ENCODE measurements around the gene DTX3L.
"Not testable (repeated sequence)": the region's sequence is repeated elsewhere in the genome, so short reads cannot be mapped to it uniquely, and the experiment has no call there.

The DTX3L gene

DNA sequence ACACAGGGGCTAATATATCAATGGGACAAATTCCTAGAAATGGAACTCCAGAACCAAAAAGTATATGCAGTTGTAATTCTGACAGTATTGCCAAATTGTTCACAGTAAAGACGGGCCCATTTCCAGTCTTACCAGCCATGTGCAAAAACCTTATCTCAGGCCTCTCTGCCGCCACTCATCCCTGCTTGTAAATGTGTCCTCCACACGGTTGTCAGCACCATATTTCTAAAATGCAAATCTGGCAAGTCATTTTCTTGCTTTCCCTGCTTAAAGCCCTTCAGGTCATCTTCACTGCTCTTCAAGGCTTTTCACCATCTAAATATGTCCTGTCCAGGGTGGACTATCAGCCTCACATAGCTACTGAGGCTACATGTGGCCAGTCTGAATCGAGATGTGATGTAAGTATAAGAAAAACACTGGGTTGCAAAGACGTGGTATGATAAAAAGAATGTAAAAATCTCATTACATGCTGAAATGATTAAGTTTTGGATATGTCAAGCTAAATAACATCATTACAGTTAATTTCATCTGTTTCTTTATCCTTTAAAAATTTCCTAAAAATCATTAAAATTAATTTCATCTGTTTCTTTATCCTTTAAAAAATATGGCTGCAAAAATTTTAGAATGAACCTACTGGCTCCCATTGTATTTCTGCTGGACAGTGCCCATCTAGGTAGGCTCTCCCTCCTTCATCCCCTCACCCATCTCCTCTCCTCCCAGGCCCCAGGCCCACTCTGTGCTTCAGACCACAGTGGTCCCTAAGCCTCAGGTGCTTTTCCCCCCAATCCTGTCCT, 1.0 kb upstream of the DTX3L start:
- no peak for DNase-seq (ENCODE audit: low spot score)

DNA sequence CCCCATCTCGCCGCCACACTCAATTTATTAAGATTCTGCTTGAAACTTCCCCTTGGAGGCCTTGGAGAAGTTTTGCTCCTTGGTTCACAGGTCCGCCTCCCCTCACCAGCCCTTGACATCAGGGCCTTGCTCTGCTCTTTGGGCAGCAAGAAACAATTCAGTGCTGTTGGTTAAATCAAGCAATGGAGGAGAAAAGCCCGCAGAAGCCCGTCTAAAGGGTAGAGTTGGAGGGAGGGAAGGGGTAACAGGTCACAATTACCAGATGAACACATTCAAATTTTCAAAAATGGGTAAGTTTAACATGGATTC, 467 bp upstream of the DTX3L start:
- no peak for DNase-seq (ENCODE audit: low spot score)

DNA sequence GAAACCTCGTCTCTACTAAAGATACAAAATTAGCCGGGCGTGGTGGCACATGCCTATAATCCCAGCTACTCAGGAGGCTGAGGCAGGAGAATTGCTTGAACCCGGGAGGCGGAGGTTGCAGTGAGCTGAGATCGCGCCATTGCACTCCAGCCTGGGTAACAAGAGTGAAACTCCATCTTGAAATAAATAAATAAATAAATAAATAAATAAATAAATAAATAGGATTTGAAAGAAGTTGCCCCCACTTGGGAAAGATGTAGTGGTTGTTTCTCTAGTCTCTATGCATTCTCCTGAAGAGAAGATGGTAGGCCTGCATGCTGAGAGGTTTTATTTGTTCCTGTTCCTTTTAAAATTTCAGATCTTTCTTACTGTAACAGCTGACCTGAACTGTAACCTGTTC, 4.0 kb downstream of the DTX3L start:
- DNase-seq (ENCODE audit: low spot score), result not testable (repeated sequence)

DNA sequence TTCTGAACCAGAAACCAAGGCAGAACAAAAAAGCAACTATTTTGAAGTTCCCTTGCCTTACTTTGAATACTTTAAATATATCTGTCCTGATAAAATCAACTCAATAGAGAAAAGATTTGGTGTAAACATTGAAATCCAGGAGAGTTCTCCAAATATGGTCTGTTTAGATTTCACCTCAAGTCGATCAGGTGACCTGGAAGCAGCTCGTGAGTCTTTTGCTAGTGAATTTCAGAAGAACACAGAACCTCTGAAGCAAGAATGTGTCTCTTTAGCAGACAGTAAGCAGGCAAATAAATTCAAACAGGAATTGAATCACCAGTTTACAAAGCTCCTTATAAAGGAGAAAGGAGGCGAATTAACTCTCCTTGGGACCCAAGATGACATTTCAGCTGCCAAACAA, 4.6 kb downstream of the DTX3L start:
- no peak for DNase-seq (ENCODE audit: low spot score)

DNA sequence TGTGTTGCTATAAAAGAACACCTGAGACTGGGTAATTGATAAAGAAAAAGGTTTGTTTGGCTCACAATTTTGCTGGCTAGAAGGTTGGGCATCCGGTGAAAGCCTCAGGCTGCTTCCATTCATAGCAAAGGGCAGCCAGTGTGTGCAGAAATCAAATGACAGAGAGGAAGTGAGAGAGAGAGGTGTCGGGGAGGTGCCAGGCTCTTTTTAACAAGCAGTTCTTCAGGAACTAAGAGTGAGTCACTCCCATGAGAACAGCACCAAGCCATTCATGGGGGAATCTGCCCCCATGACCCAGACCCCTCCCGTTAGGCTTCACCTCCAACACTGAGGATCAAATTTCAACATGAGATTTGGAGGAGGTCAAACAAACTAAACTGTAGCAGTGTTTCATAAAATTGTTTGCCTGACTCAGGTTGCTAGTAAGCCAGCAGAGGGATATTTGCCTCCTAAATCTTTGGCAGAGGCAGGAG, 8.8 kb downstream of the DTX3L start:
- DNase-seq (ENCODE audit: low spot score), result no peak

DNA sequence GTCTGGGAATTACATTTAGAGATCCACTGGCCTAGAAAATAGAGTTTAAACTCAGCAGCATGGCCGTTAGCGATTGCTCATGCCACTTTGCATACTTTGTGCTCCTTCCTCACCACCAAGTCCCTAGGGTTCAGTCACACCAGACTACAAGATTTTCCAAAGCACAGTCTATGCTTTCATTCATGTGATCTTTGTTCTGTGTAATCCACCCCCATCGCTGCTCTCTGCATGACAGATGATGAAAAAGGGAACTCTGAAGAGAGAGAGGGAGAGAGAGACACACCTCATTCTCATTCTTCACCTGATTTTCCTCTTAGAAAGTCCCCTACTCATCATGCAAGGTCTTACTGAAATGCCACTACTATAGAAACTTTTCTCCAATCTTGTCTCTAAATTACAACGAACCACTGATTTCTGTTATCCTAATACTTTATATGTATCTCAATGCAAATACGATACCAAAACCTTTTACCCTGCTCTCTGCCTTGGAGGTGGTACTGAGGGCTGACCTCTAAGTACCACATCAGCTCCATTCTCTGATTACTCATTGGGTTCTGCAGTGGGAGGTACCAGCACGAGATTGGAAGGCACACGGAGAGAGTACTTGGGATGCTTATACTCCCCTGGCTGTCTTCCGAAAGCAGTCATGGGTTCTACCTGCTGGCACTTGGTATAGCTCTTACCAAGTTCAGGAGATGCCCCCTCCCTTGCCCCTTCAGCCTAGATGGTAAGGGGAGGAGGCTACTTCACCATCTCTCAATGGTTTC, 12.2 kb downstream of the DTX3L start:
- DNase-seq (ENCODE audit: low spot score), result peak; percentile 48

DNA sequence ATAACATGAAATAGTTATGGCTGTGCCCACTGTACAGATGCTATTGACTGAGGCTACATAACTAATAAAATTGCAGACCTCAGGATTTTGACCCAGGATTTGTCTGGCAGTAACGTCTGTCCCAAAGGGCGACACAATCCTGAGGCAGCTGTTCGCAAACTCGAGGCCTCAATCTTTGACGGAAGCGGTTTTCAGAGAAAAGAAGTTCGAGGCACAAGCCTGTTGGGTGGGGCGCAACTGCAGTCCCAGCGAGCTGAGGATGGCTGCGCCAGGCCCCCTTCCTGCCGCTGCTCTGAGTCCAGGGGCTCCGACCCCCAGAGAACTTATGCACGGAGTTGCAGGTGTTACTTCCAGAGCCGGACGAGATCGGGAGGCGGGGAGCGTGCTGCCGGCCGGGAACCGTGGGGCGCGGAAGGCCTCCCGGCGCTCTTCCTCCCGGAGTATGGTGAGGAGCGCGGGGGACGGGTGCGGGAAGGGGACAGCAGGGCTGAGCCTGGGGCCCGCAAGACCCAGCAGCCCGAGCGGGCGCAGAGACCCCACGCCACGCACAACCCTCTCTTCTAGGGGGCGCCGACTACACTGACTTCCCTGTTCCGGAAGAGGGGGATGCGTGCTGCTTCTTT, 13.4 kb downstream of the DTX3L start, which contains the start of gene PARP15:
PARP15 (plus strand) TSS at position 242 of the 623 bp plus-strand sequence; CDS start at position 260, 18 bp downstream.
- DNase-seq (ENCODE audit: low spot score), result no peak

DNA sequence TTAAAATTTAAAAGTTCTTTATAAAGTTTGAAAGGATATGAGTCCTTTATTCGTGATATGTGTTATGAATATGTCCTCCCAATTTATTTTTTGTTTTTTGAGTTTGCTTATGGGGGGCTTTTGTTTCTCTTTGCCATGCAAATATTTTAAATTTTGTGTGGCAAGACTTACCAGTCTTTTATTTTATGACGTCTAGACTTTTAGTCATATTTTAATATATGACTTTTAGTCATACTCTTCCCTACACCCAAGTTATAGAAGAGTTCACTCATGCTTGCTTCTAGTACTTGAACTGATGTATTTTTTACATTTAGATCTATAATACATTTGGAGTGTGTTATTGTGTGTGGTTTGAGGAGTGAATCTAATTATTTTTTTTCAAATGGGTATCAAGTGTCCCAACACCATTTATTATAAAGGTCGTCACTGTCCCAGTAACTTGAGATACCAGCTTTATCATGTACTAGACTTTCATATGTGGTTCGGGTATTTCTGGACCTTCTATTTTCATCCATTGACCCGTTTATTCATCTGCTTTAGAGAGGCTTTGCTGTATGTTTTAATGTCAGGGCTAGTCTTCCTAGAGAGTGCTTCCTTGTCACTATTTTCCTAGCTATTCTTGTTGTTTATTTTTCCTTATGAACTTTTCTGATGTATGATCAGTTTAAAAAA, 14.1 kb downstream of the DTX3L start:
- DNase-seq (ENCODE audit: low spot score), result no peak

DNA sequence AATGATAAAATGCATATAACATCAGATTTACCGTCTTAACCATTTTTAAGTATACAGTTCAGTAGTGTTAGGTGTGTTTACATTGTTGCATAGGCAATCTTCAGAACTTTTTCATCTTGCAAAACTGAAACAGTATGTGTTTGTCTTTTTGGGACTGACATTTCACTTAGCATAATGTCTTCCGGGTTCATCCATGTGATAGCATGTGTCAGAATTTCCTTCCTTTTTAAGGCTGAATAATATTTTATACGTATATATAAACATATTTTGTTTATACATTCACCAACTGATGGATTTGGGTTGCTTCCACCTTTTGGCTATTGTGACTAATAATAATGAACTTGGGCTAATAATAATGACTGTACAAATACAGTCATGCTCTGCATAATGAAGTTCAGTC, 16.3 kb downstream of the DTX3L start:
- DNase-seq (ENCODE audit: low spot score), result no peak

DNA sequence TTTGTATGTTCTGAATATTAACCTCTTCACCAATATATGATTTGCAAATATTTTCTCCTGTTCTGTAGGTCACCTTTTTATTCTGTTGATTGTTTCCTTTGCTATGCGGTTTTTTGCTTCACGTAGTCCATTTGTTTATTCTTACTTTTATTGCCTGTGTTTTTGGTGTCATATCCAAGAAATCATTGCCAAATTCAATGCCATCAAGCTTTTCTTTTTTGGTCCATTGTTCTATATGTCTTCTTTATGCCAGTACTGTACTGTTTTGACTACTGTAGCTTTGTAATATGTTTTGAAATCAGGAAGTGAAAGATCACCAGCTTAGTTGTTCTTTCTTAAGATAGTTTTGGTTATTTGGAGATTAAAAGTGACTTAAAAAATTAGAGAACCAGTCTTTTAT, 17.5 kb downstream of the DTX3L start:
- no peak for DNase-seq (ENCODE audit: low spot score)

DNA sequence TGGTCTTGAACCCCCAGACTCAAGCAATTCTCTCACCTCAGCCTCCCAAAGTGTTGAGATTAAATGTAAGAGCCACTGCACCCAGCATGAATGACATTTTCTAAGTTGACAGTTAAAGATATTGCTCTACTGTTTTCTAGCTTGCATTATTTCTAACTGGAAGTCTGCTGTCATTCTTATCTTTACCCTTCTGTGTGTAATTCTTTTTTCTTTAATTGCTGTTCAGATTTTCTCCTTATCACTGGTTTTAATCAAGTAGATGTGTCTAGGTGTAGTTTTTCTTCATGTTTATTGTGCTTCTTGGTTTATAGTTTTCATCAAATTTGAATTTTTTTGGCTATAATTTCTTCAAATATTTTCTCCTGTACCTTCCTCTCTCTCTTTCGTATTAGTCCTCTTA, 18.3 kb downstream of the DTX3L start:
- no peak for DNase-seq (ENCODE audit: low spot score)

DNA sequence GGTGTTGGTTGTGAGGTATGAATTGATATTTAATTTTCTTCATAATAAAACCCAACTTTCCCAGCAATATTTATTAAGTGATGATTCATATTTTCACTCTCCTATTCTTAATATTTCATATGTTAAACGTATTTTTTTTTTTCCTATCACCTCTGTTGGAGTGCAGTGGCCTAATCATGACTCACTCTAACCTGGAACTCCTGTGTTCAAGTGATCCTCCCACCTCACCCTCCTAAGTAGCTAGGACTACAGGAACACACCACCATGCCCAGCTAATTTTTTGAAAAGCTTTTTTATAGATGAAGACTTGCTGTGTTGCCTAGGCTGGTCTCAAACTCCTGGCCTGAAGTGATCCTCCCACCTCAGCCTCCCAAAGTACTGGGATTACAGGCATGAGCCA, 22.0 kb downstream of the DTX3L start:
- no peak for DNase-seq (ENCODE audit: low spot score)

DNA sequence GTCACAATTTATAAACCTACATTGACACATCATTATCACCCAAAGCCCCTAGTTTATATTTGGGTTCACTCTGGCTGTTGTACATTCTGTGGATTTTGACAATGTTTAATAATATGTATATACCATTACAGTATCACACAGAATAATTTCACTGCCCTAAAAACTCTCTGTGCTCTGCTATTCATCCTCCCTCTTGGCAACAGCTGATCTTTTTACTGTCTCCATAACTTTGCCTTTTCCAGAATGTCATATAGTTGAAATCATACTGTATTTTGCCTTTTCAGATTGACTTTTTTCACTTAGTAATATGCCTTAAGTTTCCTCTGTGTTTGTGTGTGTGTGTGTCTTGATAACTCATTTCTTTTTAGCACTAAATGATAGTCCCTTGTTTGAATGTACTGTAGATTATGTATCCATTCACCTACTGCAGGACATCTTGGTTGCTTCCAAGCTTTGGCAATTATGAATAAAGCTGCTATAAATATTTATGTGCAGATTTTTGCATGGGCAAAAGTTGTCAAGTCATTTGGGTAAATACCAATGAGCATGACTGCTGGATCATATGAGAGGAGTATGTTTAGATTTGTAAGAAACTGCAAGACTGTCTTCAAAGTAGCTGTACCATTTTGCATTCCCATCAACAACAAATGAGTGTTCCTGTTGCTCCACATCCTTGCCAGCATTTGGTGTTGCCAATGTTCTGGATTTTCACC, 22.8 kb downstream of the DTX3L start:
- no peak for DNase-seq (ENCODE audit: low spot score)

DNA sequence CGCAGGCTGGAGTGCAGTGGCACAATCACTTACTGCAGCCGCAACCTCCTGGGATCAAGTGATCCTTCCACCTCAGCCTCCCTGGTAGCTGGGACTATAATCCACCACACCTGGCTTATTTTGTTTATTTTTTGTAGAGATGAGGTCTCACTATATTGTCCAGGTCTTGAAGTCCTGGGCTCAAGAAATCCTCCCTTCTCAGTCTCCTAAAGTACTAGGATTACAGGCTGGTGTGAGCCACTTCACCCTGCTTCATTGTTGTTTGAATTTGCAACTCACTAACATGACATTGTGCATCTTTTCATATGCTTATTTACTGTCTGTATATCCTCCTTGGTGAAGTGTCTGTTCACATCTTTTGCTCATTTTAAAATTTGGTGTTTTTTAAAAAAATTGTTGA, 23.4 kb downstream of the DTX3L start:
- no peak for DNase-seq (ENCODE audit: low spot score)

DNA sequence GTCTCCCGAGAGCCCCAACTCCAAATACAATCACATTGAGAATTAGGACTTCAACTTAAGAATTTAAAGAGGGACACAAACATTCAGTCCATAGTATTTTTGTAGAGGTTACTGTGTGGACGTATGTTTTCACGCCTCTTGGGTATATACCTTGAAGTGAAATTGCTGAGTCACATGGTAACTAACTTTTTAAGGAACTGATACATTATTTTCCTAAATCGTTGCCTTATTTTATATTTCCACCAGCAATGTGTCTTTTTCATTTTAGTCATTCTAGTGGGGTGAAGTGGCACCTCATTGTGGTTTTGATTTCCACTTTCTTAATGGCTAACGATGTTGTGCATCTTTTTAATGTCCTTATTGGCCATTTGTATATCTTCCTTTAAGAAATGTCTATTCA, 25.2 kb downstream of the DTX3L start:
- DNase-seq (ENCODE audit: low spot score), result no peak

DNA sequence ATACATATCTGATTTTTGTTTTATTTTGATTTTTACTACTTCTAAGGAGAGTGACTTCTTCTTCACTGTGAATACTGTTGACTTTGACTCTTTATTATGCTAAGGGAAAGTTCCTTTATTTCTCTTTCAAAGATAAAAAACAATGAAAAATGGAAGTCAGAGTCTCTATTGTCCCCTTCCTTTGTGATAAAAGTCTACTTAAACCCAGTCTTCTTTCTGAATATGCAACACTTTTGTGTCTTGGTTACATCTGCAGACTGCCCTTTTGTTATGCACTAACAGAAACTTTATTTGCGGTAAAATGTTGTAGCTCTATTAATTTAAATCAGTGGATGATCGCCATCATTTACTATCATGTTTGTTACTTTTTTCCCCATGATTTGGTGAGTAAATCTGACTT, 26.5 kb downstream of the DTX3L start:
- no peak for DNase-seq (ENCODE audit: low spot score)

DNA sequence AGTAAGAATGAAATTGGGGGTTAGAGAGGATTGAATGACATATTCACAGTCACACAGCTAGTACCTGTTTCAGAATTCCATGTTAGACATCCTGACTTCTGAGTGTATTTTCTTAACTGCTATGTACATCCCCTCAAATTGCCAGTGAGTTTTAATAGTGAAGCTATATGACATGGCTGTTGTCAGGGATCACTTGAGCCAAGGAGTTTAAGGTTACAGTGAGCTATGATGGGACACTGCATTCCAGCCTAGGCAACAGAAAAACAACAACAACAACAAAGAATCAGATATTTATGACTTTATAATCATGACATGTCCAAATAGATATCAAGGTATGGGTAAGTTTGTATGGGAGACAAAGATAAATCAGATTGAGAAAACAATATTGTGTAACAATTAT, 29.9 kb downstream of the DTX3L start:
- no peak for DNase-seq (ENCODE audit: low spot score)

DNA sequence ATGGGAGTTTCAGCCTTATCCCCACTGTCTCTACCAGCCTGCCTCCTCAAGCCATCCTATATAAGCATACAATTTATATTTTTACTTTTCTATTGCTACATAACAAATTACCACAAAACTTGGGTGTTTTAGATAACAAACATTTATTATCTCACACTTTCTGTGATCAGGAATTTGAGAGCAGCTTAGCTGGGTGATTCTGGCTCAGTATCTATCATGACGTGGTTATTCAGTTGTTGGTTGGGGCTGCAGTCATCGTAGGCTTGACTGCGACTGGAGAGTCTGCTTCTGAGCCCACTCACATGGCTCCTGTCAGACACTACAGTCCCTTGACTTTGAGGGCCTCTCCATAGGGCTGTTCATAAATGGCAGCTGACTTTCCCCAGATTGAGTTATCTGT, 34.0 kb downstream of the DTX3L start:
- DNase-seq (ENCODE audit: low spot score), result no peak

DNA sequence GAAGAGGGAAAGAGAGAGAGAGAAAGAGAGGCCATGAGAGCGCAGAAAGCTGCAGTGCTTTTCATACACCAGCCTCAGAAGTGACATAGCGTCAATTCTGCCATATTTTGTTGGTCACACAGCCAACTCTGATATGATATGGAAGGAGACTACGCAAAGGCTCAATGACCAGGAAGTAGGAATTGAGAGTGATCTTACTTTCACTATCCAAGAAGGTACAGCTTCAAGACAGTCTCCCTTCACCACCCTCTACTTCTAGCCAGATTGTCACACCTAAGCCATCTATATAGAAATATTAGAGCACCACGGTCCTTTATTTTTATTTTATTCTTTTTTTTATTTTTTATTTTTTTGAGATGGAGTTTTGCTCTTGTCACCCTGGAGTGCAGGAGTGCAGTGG, 34.4 kb downstream of the DTX3L start:
- DNase-seq (ENCODE audit: low spot score), result no peak

DNA sequence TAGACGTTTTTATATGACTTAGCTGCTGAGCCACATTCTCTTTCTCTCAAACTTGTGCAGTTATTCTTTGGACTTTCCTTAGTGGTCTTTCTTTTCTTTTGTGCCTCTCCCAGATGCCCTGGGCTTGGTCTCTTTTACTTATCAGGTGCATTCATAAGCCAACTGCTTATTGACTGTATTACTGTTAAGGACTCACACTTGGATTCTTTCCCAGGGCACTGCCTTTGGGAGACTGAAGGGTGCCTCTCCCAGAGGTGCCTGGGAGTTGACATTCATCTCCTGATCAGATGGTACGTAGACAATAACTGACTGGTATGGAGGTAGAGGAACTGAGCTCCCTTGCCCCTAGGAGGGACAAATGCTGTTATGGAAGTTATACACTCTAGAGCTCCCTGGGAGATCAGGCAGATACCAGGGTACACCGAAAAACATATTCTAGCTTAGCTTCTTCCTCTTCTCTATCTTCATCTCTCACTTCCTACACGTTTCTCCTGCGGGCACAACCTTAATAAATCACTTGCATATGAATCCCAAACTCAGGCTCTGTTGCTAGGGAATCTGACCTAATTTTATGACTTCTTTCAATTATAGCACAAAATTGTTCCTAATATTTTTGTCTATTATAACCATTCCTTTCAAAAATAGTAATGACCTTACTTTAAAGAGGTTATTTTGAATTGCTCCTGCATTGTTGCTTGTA, 38.0 kb downstream of the DTX3L start:
- no peak for DNase-seq (ENCODE audit: low spot score)

DNA sequence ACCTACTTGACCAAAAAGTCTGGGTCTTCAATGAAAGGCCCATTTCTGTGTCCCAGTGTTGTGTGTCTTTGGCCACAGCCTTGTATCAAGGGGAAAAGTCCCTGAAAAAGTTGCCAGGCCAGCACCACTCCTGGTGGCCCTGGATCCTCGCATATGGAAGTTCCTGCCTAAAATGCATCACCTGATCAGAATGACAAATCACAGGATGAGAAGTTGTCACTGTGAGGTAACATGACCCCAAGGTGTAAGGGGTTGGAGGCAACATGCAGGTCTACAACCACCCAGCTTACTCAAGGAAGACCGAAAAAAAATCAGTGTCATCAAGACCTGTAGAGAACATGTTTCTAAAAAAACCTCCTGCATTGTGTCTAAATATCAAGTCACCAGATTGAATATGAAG, 38.9 kb downstream of the DTX3L start:
- DNase-seq (ENCODE audit: low spot score), result no peak

Data from hepatic stellate cell (primary cell).